HG03280 (cell line): ENCODE results near the gene TUSC2.

Experiments
- ATAC-seq: cut with Tn5 transposase; IDR thresholded peaks from one replicate; pipeline ENCODE4 v1.9.1; 2021; ENCODE audit warnings: mild to moderate bottlenecking, moderate library complexity; ENCODE audit not compliant: unreplicated experiment

Gene TUSC2

GRCh38 chr3:50327943-50328691 is at the start of gene TUSC2:
Gene TUSC2, minus strand, starts transcription at chr3:50328223. Its CDS starts 124 bp downstream, at chr3:50328099.
- peak; percentile 86 for ATAC-seq

GRCh38 chr3:50375258-50375931 is 47.4 kb upstream of the TUSC2 start:
- ATAC-seq, result no peak

- no peak for ATAC-seq
Observed at GRCh38 chr3:50374363-50375257, 46.6 kb upstream of the TUSC2 start.

GRCh38 chr3:50373146-50374051 is 45.4 kb upstream of the TUSC2 start:
- no peak for ATAC-seq

GRCh38 chr3:50372349-50372748 is 44.3 kb upstream of the TUSC2 start:
- ATAC-seq, result no peak

GRCh38 chr3:50371133-50371685 is 43.2 kb upstream of the TUSC2 start:
- no peak for ATAC-seq

- ATAC-seq, result no peak
Observed at GRCh38 chr3:50370594-50370993, 42.6 kb upstream of the TUSC2 start.

GRCh38 chr3:50369012-50369670 is 41.1 kb upstream of the TUSC2 start:
- no peak for ATAC-seq

GRCh38 chr3:50365842-50366220 is 37.8 kb upstream of the TUSC2 start:
- no peak for ATAC-seq

GRCh38 chr3:50365080-50365841 is 37.2 kb upstream of the TUSC2 start:
- peak; percentile 91 for ATAC-seq

- no peak for ATAC-seq
Observed at GRCh38 chr3:50364573-50365079, 36.6 kb upstream of the TUSC2 start.

GRCh38 chr3:50359760-50360110 is 31.7 kb upstream of the TUSC2 start:
- peak; percentile 15 for ATAC-seq

- ATAC-seq, result peak; percentile 98
Observed at GRCh38 chr3:50358911-50359759, 31.1 kb upstream of the TUSC2 start, which contains the start of gene TMEM115. Gene TMEM115, minus strand, starts transcription at chr3:50359521. Its CDS starts 458 bp downstream, at chr3:50359063.

GRCh38 chr3:50358355-50358910 is 30.4 kb upstream of the TUSC2 start:
- ATAC-seq, result no peak

GRCh38 chr3:50357481-50357880 is 29.5 kb upstream of the TUSC2 start:
- no peak for ATAC-seq

GRCh38 chr3:50356553-50356952 is 28.5 kb upstream of the TUSC2 start:
- no peak for ATAC-seq

- no peak for ATAC-seq
Observed at GRCh38 chr3:50355829-50356552, 28.0 kb upstream of the TUSC2 start.
